Upper lobe of left lung (tissue), 6 donors: Measurements from ENCODE around the gene RILP. TPM values are rescaled to one million over a fixed set of nuclear protein-coding genes. Genes with fewer than 3 reads are reported as not detected.
A peak's percentile ranks its signal among the peaks of the same experiment; 100 is the strongest.

Source experiments
- ATAC-seq, 2 donors: fragments of 200-7000 bp; cut with Tn5 transposase; one replicate each; pipeline ENCODE4 v1.9.1; 2022; ENCODE audit warnings: mild to moderate bottlenecking in 2 of 2, moderate library complexity in 2 of 2; ENCODE audit not compliant: low FRiP score in 2 of 2
- DNase-seq, 2 donors: peaks; one replicate each; pipeline ENCODE4 v3.0.0-alpha.2; 2019 to 2020
- H3K27ac ChIP-seq, 4 donors: fragments of 200-600 bp; sonication (generic); one replicate each; pipeline ENCODE4 v1.5.1; 2016 to 2019
- H3K27me3 ChIP-seq, 4 donors: fragments of 200-600 bp; sonication (generic); one replicate each; pipeline ENCODE4 v1.5.1; 2017 to 2019
- H3K36me3 ChIP-seq, 4 donors: fragments of 200-600 bp; sonication (generic); one replicate each; pipeline ENCODE4 v1.5.1; 2016 to 2019
- H3K4me1 ChIP-seq, 4 donors: fragments of 200-600 bp; sonication (generic); one replicate each; pipeline ENCODE4 v1.5.1; 2018 to 2019
- H3K4me3 ChIP-seq, 4 donors: fragments of 200-600 bp; sonication (generic); one replicate each; pipeline ENCODE4 v1.5.1; 2017 to 2019; ENCODE audit warnings: mild to moderate bottlenecking in 2 of 4, moderate library complexity in 1 of 4
- H3K9me3 ChIP-seq, 4 donors: fragments of 200-600 bp; sonication (generic); one replicate each; pipeline ENCODE4 v1.5.1; 2018 to 2019
- EP300 ChIP-seq, 4 donors: sonication (generic); formaldehyde crosslinking; IDR thresholded peaks; one replicate each; pipeline ENCODE4 v1.5.1; 2017; ENCODE audit warnings: antibody characterized with exemption in 4 of 4, control low read depth in 2 of 4
- POLR2A ChIP-seq, 4 donors: fragments of 450-650 bp; IDR thresholded peaks; one replicate each; pipeline ENCODE4 v1.5.1; 2016 to 2017; ENCODE audit warnings: antibody characterized with exemption in 4 of 4, mild to moderate bottlenecking in 2 of 4
- POLR2AphosphoS5 ChIP-seq, 2 donors: sonication (generic); formaldehyde crosslinking; IDR thresholded peaks; one replicate each; pipeline ENCODE4 v1.5.1; 2017; ENCODE audit warnings: antibody characterized with exemption in 2 of 2
- WGBS, 2 donors: methylation state at CpG; one replicate each; pipeline ENCODE4 v1.1.5; 2017 to 2018; 5-methylcytosine and 5-hydroxymethylcytosine counted together
- total RNA-seq, 6 donors: library from RNA; depleted of rRNA in 4 of 6; stranded (reverse); fragments of >200 nt in 4 of 6; gene quantifications; one replicate each; pipeline versions ENCODE4 v1.1.0 to v1.2.1, GENCODE V29; 2016 to 2021
- TF ChIP-seq, protein P1 (sequence below), 6 experiments: fragments of 450-650 bp in 4 of 6; fragments of 200-600 bp in 2 of 6; sonication (generic) in 2 of 6; IDR thresholded peaks; one replicate each; pipeline ENCODE4 v1.5.1; 2016 to 2019; ENCODE audit warnings: antibody characterized with exemption in 6 of 6
- donor health status: DM: no; HTN: no; CAD: no; lungs with moderate emphysema.
- donor health status: DM: no; HTN: yes; CAD: no; lungs with severe emphysema.

The RILP gene
- total RNA-seq, 6 donors from 2014 or later = 43.7 to 192 (median 85.4) TPM

DNA sequence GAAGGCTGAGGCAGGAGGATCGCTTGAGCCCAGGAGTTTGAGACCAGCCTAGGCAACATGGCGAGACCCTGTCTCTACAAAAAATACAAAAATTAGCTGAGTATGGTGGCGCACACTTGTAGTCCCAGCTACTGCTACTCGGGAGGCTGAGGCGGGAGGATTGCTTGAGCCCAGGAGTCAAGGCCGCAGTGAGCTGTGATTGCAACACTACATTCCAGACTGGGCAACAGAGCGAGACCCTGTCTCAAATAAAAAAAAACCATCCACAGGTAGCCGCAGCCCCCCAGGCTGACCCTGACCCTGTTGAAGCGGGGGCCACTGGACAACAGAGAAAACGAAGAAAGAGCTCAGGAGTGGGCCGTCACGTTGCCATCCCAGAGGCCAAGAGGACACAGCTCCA lies 25.0 kb downstream of the RILP start:
- 81 to 84% methylated on average over 11 to 12 of the region's 12 CpGs for WGBS, 2 donors
- no peak for ATAC-seq

DNA sequence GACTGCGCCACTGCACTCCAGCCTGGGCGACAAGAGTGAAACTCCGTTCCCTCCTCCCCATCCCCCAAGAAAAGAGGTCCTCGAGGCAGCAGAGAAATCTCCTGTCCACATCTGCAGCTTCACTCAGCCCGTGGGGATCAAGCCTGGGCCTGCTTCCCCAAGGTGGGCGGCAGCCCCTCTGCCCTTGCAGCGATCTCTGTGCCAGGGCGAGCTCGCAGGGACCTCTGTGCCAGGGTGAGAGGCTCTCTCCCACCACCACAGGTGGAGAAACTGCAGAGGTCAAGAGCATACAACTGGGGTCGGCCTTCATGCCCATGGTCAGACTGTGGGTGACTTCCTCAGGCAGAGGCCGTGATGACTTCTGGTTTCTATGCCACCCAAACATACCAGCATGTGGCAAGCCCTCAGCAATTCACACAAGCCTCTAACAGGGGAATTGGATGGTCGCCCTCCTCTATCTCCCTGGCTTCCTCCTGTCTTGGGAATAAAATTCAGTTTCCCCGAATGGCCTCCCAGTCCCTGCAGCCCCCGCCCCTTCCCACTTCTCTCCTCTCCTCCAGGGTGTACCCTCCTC lies 26.5 kb downstream of the RILP start:
- Histone ChIP-seq H3K4me1 (peaks cover 27 to 40% (median 34%) of the 10 kb centered on the region in 4 donors), H3K36me3 (peaks cover 2 to 20% (median 10%) of the 10 kb centered on the region in 4 donors), H3K4me3 (no peak overlapping the region), H3K9me3 (no peaks in the 10 kb centered on the region), H3K27ac (no peak overlapping the region), H3K27me3 (no peaks in the 10 kb centered on the region)
- DNase-seq (no peak), ATAC-seq (no peak)
- WGBS, 2 donors = 90 to 91% methylated on average over 8 to 14 of the region's 14 CpGs
- TF ChIP-seq POLR2A (IDR thresholded peaks at IDR 0.05) = no peak
- TF ChIP-seq, protein P1, sequence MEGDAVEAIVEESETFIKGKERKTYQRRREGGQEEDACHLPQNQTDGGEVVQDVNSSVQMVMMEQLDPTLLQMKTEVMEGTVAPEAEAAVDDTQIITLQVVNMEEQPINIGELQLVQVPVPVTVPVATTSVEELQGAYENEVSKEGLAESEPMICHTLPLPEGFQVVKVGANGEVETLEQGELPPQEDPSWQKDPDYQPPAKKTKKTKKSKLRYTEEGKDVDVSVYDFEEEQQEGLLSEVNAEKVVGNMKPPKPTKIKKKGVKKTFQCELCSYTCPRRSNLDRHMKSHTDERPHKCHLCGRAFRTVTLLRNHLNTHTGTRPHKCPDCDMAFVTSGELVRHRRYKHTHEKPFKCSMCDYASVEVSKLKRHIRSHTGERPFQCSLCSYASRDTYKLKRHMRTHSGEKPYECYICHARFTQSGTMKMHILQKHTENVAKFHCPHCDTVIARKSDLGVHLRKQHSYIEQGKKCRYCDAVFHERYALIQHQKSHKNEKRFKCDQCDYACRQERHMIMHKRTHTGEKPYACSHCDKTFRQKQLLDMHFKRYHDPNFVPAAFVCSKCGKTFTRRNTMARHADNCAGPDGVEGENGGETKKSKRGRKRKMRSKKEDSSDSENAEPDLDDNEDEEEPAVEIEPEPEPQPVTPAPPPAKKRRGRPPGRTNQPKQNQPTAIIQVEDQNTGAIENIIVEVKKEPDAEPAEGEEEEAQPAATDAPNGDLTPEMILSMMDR (IDR thresholded peaks at IDR 0.05) = no peak
- no peak for TF ChIP-seq EP300 (IDR thresholded peaks at IDR 0.05)
- no peak for TF ChIP-seq POLR2AphosphoS5 (IDR thresholded peaks at IDR 0.05)

More for the DNA sequence above, 25.0 kb downstream of the RILP start:
- DNase-seq = no peak
- TF ChIP-seq EP300 (IDR thresholded peaks at IDR 0.05) = no peak
- no peak for TF ChIP-seq POLR2A (IDR thresholded peaks at IDR 0.05)
- TF ChIP-seq, protein P1 (IDR thresholded peaks at IDR 0.05) = no peak
- no peak for TF ChIP-seq POLR2AphosphoS5 (IDR thresholded peaks at IDR 0.05)
- Histone ChIP-seq H3K27ac (no peak overlapping the region), H3K9me3 (no peaks in the 10 kb centered on the region), H3K4me1 (peaks cover 24 to 42% (median 37%) of the 10 kb centered on the region in 4 donors), H3K4me3 (no peak overlapping the region), H3K27me3 (no peaks in the 10 kb centered on the region), H3K36me3 (peaks cover 2 to 15% (median 9%) of the 10 kb centered on the region in 4 donors)

DNA sequence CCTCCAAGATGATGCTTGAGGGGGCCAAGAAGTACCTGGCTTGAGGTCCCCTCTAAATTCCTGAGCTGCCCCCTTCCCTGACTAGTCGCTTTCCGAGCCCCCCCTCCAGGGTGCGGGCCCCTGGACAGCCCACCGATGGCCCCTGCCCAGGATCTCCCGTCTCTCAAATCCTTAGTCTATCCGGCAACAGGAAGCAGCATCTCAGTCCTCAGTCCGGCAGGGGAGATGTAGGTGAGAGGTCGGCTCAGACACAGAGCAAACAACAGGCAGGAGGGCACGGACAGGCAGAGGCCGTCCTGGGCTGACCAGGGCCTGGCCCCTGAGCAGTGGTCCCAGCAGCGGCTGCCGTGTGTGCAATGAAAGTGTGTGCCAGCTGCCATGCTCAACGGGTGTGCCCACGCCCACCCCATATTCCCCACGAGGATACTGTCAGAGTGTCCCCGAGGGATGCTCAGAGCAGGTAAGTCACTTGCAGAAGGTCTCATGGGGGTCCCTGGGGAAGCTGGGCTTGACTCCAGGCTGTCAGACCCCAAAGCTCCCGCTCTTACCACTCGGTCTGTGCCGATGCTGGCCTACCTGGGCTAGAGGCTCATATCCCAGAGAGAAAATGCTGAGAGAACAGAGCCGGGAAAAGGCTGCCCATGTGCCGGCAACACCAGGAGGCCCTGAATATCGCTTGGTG lies 28.3 kb downstream of the RILP start:
- 71 to 85% methylated on average over 9 to 22 of the region's 22 CpGs for WGBS, 2 donors
- no peaks in the 10 kb centered on the region for H3K27me3 ChIP-seq
- no peaks in the 10 kb centered on the region for H3K9me3 ChIP-seq
- peaks cover 2 to 27% (median 10%) of the 10 kb centered on the region in 4 donors for H3K36me3 ChIP-seq
- TF ChIP-seq EP300 (IDR thresholded peaks at IDR 0.05) (no peak), POLR2A (IDR thresholded peaks at IDR 0.05) (no peak)
- TF ChIP-seq, protein P1 (IDR thresholded peaks at IDR 0.05) = no peak
- H3K4me1 ChIP-seq = peaks cover 21 to 34% (median 27%) of the 10 kb centered on the region in 4 donors
- ATAC-seq (no peak), DNase-seq (no peak)
- peak overlapping the region in 2 of 4 donors; percentile 7 to 30 for H3K27ac ChIP-seq
- no peak overlapping the region for H3K4me3 ChIP-seq

DNA sequence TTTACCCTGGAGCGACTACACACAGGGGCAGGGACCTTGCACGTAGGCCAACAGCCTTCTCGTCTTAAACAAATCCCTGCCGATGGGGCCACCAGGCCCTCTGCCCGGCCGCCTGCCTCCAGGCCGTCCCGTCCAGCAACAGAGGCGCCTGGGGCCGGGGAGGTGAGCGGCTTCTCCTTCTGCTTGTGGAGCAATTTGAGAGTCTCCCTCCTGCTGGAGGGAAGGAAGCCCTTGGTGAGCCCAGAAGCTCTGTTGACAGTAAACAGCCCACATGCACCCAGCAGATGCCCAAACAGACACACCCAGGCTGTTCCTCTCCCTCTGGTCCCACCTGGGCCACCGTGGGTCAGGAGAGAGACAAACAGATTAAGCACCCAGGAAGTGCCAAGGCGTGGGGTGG lies 29.2 kb downstream of the RILP start:
- Histone ChIP-seq H3K4me3 (no peak overlapping the region), H3K9me3 (no peaks in the 10 kb centered on the region), H3K4me1 (peaks cover 13 to 25% (median 18%) of the 10 kb centered on the region in 4 donors), H3K27me3 (no peaks in the 10 kb centered on the region), H3K36me3 (peaks cover 2 to 32% (median 10%) of the 10 kb centered on the region in 4 donors), H3K27ac (peak overlapping the region in 1 of 4 donors; percentile 30)
- 86 to 91% methylated on average over 12 to 13 of the region's 13 CpGs for WGBS, 2 donors
- TF ChIP-seq POLR2AphosphoS5 (IDR thresholded peaks at IDR 0.05) (no peak), EP300 (IDR thresholded peaks at IDR 0.05) (no peak), POLR2A (IDR thresholded peaks at IDR 0.05) (no peak)
- TF ChIP-seq, protein P1 (IDR thresholded peaks at IDR 0.05) = no peak
- ATAC-seq (no peak), DNase-seq (peak in 1 of 2 donors; percentile 71)
